DND-41 (cell line): ENCODE data around the gene FAM136A.

Experiments used
- ATAC-seq: fragments of 200-7000 bp; cut with Tn5 transposase; 3 replicates; pipeline ENCODE4 v1.9.1; 2021; ENCODE audit warnings: low read depth; ENCODE audit not compliant: insufficient read depth
- DNase-seq: peaks from one replicate; pipeline ENCODE4 v3.0.0-alpha.2; 2020
- H2AFZ ChIP-seq: 2 replicates; pipeline ENCODE4 v1.6.0; 2012; ENCODE audit warnings: low read depth, low read length
- H3K27ac ChIP-seq: 2 replicates; pipeline ENCODE4 v1.5.1; 2012; ENCODE audit warnings: low read length, inconsistent platforms
- H3K27me3 ChIP-seq: fragments of 200-600 bp; sonication (generic); 2 replicates; pipeline ENCODE4 v1.6.0; 2012; ENCODE audit warnings: low read length, mild to moderate bottlenecking, inconsistent platforms; ENCODE audit not compliant: insufficient read depth, poor library complexity
- H3K36me3 ChIP-seq: 2 replicates; pipeline ENCODE4 v1.5.1; 2012; ENCODE audit warnings: low read length, inconsistent platforms; ENCODE audit not compliant: insufficient read depth
- H3K4me1 ChIP-seq: 2 replicates; pipeline ENCODE4 v1.5.1; 2012; ENCODE audit warnings: mild to moderate bottlenecking, low read length; ENCODE audit not compliant: insufficient read depth
- H3K4me2 ChIP-seq: 2 replicates; pipeline ENCODE4 v1.6.0; 2012; ENCODE audit warnings: mild to moderate bottlenecking, moderate library complexity, low read length, inconsistent platforms; ENCODE audit not compliant: insufficient read depth
- H3K4me3 ChIP-seq, 2 experiments: fragments of 200-600 bp in 1 of 2; shearing (Covaris generic) in 1 of 2; 2 replicates each; pipeline ENCODE4 v1.5.1; 2012 to 2016; ENCODE audit warnings: inconsistent platforms in 2 of 2, low read length in 2 of 2, mild to moderate bottlenecking in 2 of 2, low read depth in 1 of 2, moderate library complexity in 1 of 2
- H3K79me2 ChIP-seq: 2 replicates; pipeline ENCODE4 v1.6.0; 2012; ENCODE audit warnings: low read length, inconsistent platforms; ENCODE audit not compliant: insufficient read depth
- H3K9ac ChIP-seq: 2 replicates; pipeline ENCODE4 v1.6.0; 2012; ENCODE audit warnings: low read depth, mild to moderate bottlenecking, inconsistent platforms, low read length, moderate library complexity
- H3K9me3 ChIP-seq: 2 replicates; pipeline ENCODE4 v1.5.1; 2012; ENCODE audit warnings: low read length, moderate library complexity, mild to moderate bottlenecking, inconsistent platforms; ENCODE audit not compliant: insufficient read depth, severe bottlenecking
- H4K20me1 ChIP-seq: 2 replicates; pipeline ENCODE4 v1.6.0; 2012; ENCODE audit warnings: low read length; ENCODE audit not compliant: insufficient read depth
- CTCF ChIP-seq: IDR thresholded peaks from 2 replicates; pipeline ENCODE4 v1.5.1; 2012; ENCODE audit warnings: borderline replicate concordance, low read length, moderate library complexity, mild to moderate bottlenecking; ENCODE audit not compliant: poor library complexity, severe bottlenecking; ENCODE audit errors: extremely low read depth
- EZH2 ChIP-seq: IDR thresholded peaks from 3 replicates; pipeline ENCODE4 v1.6.1; 2012; ENCODE audit warnings: borderline replicate concordance, low read depth, mild to moderate bottlenecking, moderate library complexity, low read length, inconsistent platforms; ENCODE audit not compliant: severe bottlenecking

The FAM136A gene

GRCh38 chr2:70250434-70250833 is 51.4 kb downstream of the FAM136A start:
- Histone ChIP-seq H3K9me3 (no peaks in the 10 kb centered on the region), H3K27ac (no peak overlapping the region), H3K27me3 (no peaks in the 10 kb centered on the region), H4K20me1 (peaks cover 11% of the 10 kb centered on the region; the same call in 1 of the 2 replicates), H3K4me3 (no peak overlapping the region), H3K79me2 (peaks cover 30% of the 10 kb centered on the region), H3K36me3 (peaks cover 6% of the 10 kb centered on the region; the same call in 1 of the 2 replicates), H3K4me1 (peaks cover 23% of the 10 kb centered on the region), H3K9ac (no peak overlapping the region), H3K4me2 (no peak overlapping the region), H2AFZ (no peak overlapping the region)
- ATAC-seq (no peak), DNase-seq (no peak)
- no peak for TF ChIP-seq CTCF

- H3K36me3 ChIP-seq, result peaks cover 17% of the 10 kb centered on the region
- peaks cover 51% of the 10 kb centered on the region for H3K79me2 ChIP-seq
- H3K27ac ChIP-seq, result peak within 1 kb of the TSS; percentile 97
- no peaks in the 10 kb centered on the region for H3K27me3 ChIP-seq
- peak within 1 kb of the TSS; percentile 84 to 91 for H3K4me3 ChIP-seq
- peak within 1 kb of the TSS; percentile 95 for H2AFZ ChIP-seq
- peak within 1 kb of the TSS; percentile 70 for H3K4me2 ChIP-seq
- ATAC-seq (peak; percentile 96), DNase-seq (peak; percentile 98)
- no peaks in the 10 kb centered on the region for H3K9me3 ChIP-seq
- no peak for TF ChIP-seq CTCF
- no peak for TF ChIP-seq EZH2
- H3K4me1 ChIP-seq, result peaks cover 42% of the 10 kb centered on the region
- H4K20me1 ChIP-seq, result peaks cover 27% of the 10 kb centered on the region; the same call in 1 of the 2 replicates
- peak within 1 kb of the TSS; percentile 87 for H3K9ac ChIP-seq
Measured at GRCh38 chr2:70248181-70248847, 53.6 kb downstream of the FAM136A start, which contains the start of gene TIA1. TSS of gene TIA1 (minus strand) at chr2:70248628. CDS start at chr2:70248430, 198 bp downstream.

- no peaks in the 10 kb centered on the region for H3K27me3 ChIP-seq
- ATAC-seq, result no peak
- H2AFZ ChIP-seq, result peak overlapping the region; percentile 95
- peaks cover 59% of the 10 kb centered on the region for H3K79me2 ChIP-seq
- peak overlapping the region; percentile 87 for H3K9ac ChIP-seq
- peaks cover 23% of the 10 kb centered on the region for H3K36me3 ChIP-seq
- H3K4me3 ChIP-seq, result peak overlapping the region; percentile 84 to 91
- TF ChIP-seq CTCF (no peak), EZH2 (no peak)
- H3K9me3 ChIP-seq, result no peaks in the 10 kb centered on the region
- peak overlapping the region; percentile 70 for H3K4me2 ChIP-seq
- peak overlapping the region; percentile 97 for H3K27ac ChIP-seq
- no peak for DNase-seq
- H3K4me1 ChIP-seq, result peaks cover 44% of the 10 kb centered on the region
- H4K20me1 ChIP-seq, result peaks cover 33% of the 10 kb centered on the region
Measured at GRCh38 chr2:70247364-70248180, 54.3 kb downstream of the FAM136A start.
